ENCODE measurements around the gene ZNF888. TPM values are rescaled to one million over a fixed set of nuclear protein-coding genes. Genes with fewer than 3 reads are reported as not detected.

ZNF888 gene
- total and polyA plus RNA-seq, 9 of the 15 experiments (the other 6 are each of a cell fraction or from before 2014, with no cell fraction given), result 1.6 to 13.3 (median 9.9) TPM

GRCh38 chr19:52936954-52937325 is 13.7 kb upstream of the ZNF888 start (continued):
- peak; percentile 68; the same call in 1 of the 2 replicates for TF ChIP-seq ZC3H4 (CRISPR knock-in tag; IDR thresholded peaks at IDR 0.05; ENCODE audit: borderline replicate concordance)
- no peak for TF ChIP-seq POLR3G (IDR thresholded peaks at IDR 0.05; ENCODE audit: extremely low read depth, insufficient read length, insufficient replicate concordance)
- TF ChIP-seq ZNF644 (tag; IDR thresholded peaks at IDR 0.05; ENCODE audit: low read depth), result no peak
- no peak for TF ChIP-seq CBFA2T2 (conservative IDR thresholded peaks at IDR 0.05)
- TF ChIP-seq MTA1 (IDR thresholded peaks at IDR 0.05; ENCODE audit: borderline replicate concordance), result no peak
- TF ChIP-seq ZNF740 (CRISPR knock-in tag; IDR thresholded peaks at IDR 0.05), result no peak
- TF ChIP-seq ZNF740 (tag; IDR thresholded peaks at IDR 0.05), result 0 out of 4 replicates have a peak, but pooled peaks of 1 of the 2 experiments have one; percentile 14
- TF ChIP-seq TEAD4 (IDR thresholded peaks at IDR 0.05; ENCODE audit: low read length), result no peak
- no peak for TF ChIP-seq TEAD4 (CRISPR knock-in tag; IDR thresholded peaks at IDR 0.05; ENCODE audit: borderline replicate concordance)
- TF ChIP-seq EGR1 (conservative IDR thresholded peaks at IDR 0.05), result no peak
- no peak for TF ChIP-seq ZNF311 (CRISPR knock-in tag; IDR thresholded peaks at IDR 0.05)
- TF ChIP-seq ZNF165 (CRISPR knock-in tag; IDR thresholded peaks at IDR 0.05; ENCODE audit: borderline replicate concordance), result no peak
- no peak for TF ChIP-seq COPS2 (conservative IDR thresholded peaks at IDR 0.05)
- no peak for TF ChIP-seq RBM14 (IDR thresholded peaks at IDR 0.05; ENCODE audit: borderline replicate concordance, insufficient read depth, low read depth, low read length)
- TF ChIP-seq MED1 (CRISPR knock-in tag; IDR thresholded peaks at IDR 0.05; ENCODE audit: borderline replicate concordance), result no peak
- no peak for TF ChIP-seq ZNF274 (IDR thresholded peaks at IDR 0.05; ENCODE audit: borderline replicate concordance, low read depth, low read length)
- no peak for TF ChIP-seq KLF13 (tag; IDR thresholded peaks at IDR 0.05; ENCODE audit: borderline replicate concordance, low read depth)
- no peak for TF ChIP-seq ZNF224 (CRISPR knock-in tag; IDR thresholded peaks at IDR 0.05)
- TF ChIP-seq NR2C2 (CRISPR knock-in tag; IDR thresholded peaks at IDR 0.05), result no peak
- TF ChIP-seq NR2C2 (tag; IDR thresholded peaks at IDR 0.05), result peak; percentile 23; the same call in 1 of the 2 replicates
- no peak for TF ChIP-seq PML (IDR thresholded peaks at IDR 0.05; ENCODE audit: low read length)
